IMR-90 (cell line): ENCODE results near the gene XYLT2. TPM values are rescaled to one million over a fixed set of nuclear protein-coding genes. Genes with fewer than 3 reads are reported as not detected.

Experiments used
- ATAC-seq: fragments of 200-7000 bp; cut with Tn5 transposase; 2 replicates; pipeline ENCODE4 v1.9.1; 2020; ENCODE audit warnings: low read depth, mild to moderate bottlenecking, moderate library complexity
- BruUV-seq: library from RNA; stranded (reverse); fragments of 400-500 nt; replicated peaks from 2 replicates; lab custom pipeline; 2021; lab: Mats Ljungman, UMichigan
- CTCF ChIA-PET: fragments of 300-600 bp; formaldehyde crosslinking; extraction: SDS; loops from one replicate; lab custom pipeline; 2021; ENCODE audit warnings: antibody characterized with exemption; lab: Yijun Ruan, JAX
- POLR2A ChIA-PET: fragments of 300-600 bp; sonication (Branson Sonifier 250); formaldehyde crosslinking; loops from one replicate; lab custom pipeline; 2022; ENCODE audit warnings: antibody characterized with exemption; ENCODE audit not compliant: unreplicated experiment; lab: Charles Lee
- DNase-seq: peaks from one replicate; pipeline ENCODE4 v3.0.0; 2013
- H2AFZ ChIP-seq: replicated peaks from 2 replicates; pipeline ENCODE3; 2013; ENCODE audit warnings: low read length, mild to moderate bottlenecking; ENCODE audit not compliant: poor library complexity
- H2AK5ac ChIP-seq: 2 replicates; pipeline ENCODE4 v1.6.1; 2013; ENCODE audit warnings: low read depth, low read length, inconsistent platforms
- H2AK9ac ChIP-seq: replicated peaks from 2 replicates; pipeline ENCODE3; 2013; ENCODE audit warnings: mild to moderate bottlenecking, low read depth, low read length, moderate library complexity; ENCODE audit not compliant: poor library complexity
- H2BK120ac ChIP-seq: 2 replicates; pipeline ENCODE4 v1.6.1; 2013; ENCODE audit warnings: low read depth, low read length, inconsistent platforms
- H2BK15ac ChIP-seq: 3 replicates; pipeline ENCODE4 v1.6.1; 2013; ENCODE audit warnings: low read depth, low read length, inconsistent platforms
- H2BK20ac ChIP-seq: 2 replicates; pipeline ENCODE4 v1.6.1; 2013; ENCODE audit warnings: low read depth, mild to moderate bottlenecking, inconsistent platforms, low read length, moderate library complexity
- H2BK5ac ChIP-seq: 2 replicates; pipeline ENCODE4 v1.6.1; 2013; ENCODE audit warnings: mild to moderate bottlenecking, low read depth, low read length, inconsistent platforms; ENCODE audit not compliant: poor library complexity, severe bottlenecking
- H3K14ac ChIP-seq: replicated peaks from 2 replicates; pipeline ENCODE4 v1.6.1; 2013; ENCODE audit warnings: low read depth, low read length, inconsistent platforms
- H3K18ac ChIP-seq: 2 replicates; pipeline ENCODE4 v1.6.1; 2013; ENCODE audit warnings: low read depth, low read length, control low read depth
- H3K23ac ChIP-seq: 2 replicates; pipeline ENCODE4 v1.6.1; 2013; ENCODE audit warnings: low read depth, low read length, inconsistent platforms
- H3K27ac ChIP-seq: 2 replicates; pipeline ENCODE4 v1.5.1; 2013; ENCODE audit warnings: mild to moderate bottlenecking, control low read depth, low read length; ENCODE audit not compliant: insufficient read depth
- H3K27me3 ChIP-seq: 2 replicates; pipeline ENCODE4 v1.6.1; 2013; ENCODE audit warnings: low read length; ENCODE audit not compliant: control insufficient read depth, insufficient read depth
- H3K36me3 ChIP-seq: 2 replicates; pipeline ENCODE4 v1.6.1; 2013; ENCODE audit warnings: low read length, mixed read lengths; ENCODE audit not compliant: control insufficient read depth, insufficient read depth
- H3K4ac ChIP-seq: 2 replicates; pipeline ENCODE4 v1.6.1; 2013; ENCODE audit warnings: low read depth, low read length, inconsistent platforms
- H3K4me1 ChIP-seq: 2 replicates; pipeline ENCODE4 v1.6.1; 2013; ENCODE audit warnings: low read length, mixed read lengths; ENCODE audit not compliant: control insufficient read depth, insufficient read depth
- H3K4me2 ChIP-seq: 2 replicates; pipeline ENCODE4 v1.6.1; 2013; ENCODE audit warnings: low read depth, mild to moderate bottlenecking, control low read depth, low read length, moderate library complexity
- H3K4me3 ChIP-seq: 2 replicates; pipeline ENCODE4 v1.5.1; 2013; ENCODE audit warnings: low read depth, mild to moderate bottlenecking, control low read depth, low read length, moderate library complexity; ENCODE audit not compliant: insufficient read depth
- H3K56ac ChIP-seq: 2 replicates; pipeline ENCODE4 v1.6.1; 2013; ENCODE audit warnings: low read length, inconsistent platforms; ENCODE audit not compliant: insufficient read depth; ENCODE audit errors: extremely low read depth
- H3K79me1 ChIP-seq, 2 experiments: 2 replicates each; pipeline ENCODE4 v1.6.1; 2013; ENCODE audit warnings: low read length in 2 of 2, inconsistent platforms in 1 of 2, low read depth in 1 of 2
- H3K9ac ChIP-seq: 2 replicates; pipeline ENCODE4 v1.6.1; 2013; ENCODE audit warnings: low read depth, low read length, control low read depth
- H3K9me1 ChIP-seq: 2 replicates; pipeline ENCODE4 v1.6.1; 2013; ENCODE audit warnings: low read length, inconsistent platforms; ENCODE audit not compliant: insufficient read depth
- H3K9me3 ChIP-seq: 2 replicates; pipeline ENCODE4 v1.6.1; 2013; ENCODE audit warnings: low read length; ENCODE audit not compliant: control insufficient read depth, insufficient read depth
- H4K20me1 ChIP-seq: 2 replicates; pipeline ENCODE4 v1.6.1; 2013; ENCODE audit warnings: low read length, inconsistent platforms; ENCODE audit not compliant: insufficient read depth
- H4K5ac ChIP-seq: 2 replicates; pipeline ENCODE4 v1.6.1; 2013; ENCODE audit warnings: mild to moderate bottlenecking, low read depth, low read length, control low read depth
- H4K8ac ChIP-seq, 2 experiments: 2 replicates each; pipeline ENCODE4 v1.6.1; 2013; ENCODE audit warnings: low read depth in 2 of 2, low read length in 2 of 2, control low read depth in 1 of 2, inconsistent platforms in 1 of 2
- H4K91ac ChIP-seq: 2 replicates; pipeline ENCODE4 v1.6.1; 2013; ENCODE audit warnings: low read depth, low read length, inconsistent platforms; ENCODE audit not compliant: insufficient read depth
- BHLHE40 ChIP-seq: fragments of 150-350 bp; IDR thresholded peaks from 2 replicates; pipeline ENCODE4 v1.6.1; 2016; ENCODE audit warnings: mild to moderate bottlenecking, low read depth, low read length
- CEBPB ChIP-seq: IDR thresholded peaks from 2 replicates; pipeline ENCODE4 v1.6.1; 2012; ENCODE audit warnings: low read depth, low read length, improper control_type of control experiment
- CHD1 ChIP-seq: IDR thresholded peaks from 2 replicates; pipeline ENCODE4 v1.6.1; 2012; ENCODE audit warnings: low read depth, low read length, improper control_type of control experiment
- CTCF ChIP-seq: conservative IDR thresholded peaks from 2 replicates; pipeline ENCODE4 v1.5.1; 2012; ENCODE audit warnings: mild to moderate bottlenecking, low read depth, low read length, improper control_type of control experiment
- ELK1 ChIP-seq: fragments of 150-350 bp; IDR thresholded peaks from 2 replicates; pipeline ENCODE4 v1.6.1; 2016; ENCODE audit warnings: low read depth, mild to moderate bottlenecking, low read length, moderate library complexity, borderline replicate concordance
- FOS ChIP-seq: fragments of 150-350 bp; IDR thresholded peaks from 2 replicates; pipeline ENCODE4 v1.6.1; 2016; ENCODE audit warnings: low read depth, low read length
- MAFK ChIP-seq: IDR thresholded peaks from 2 replicates; pipeline ENCODE4 v1.6.1; 2012; ENCODE audit warnings: low read depth, low read length, improper control_type of control experiment
- MXI1 ChIP-seq: IDR thresholded peaks from 2 replicates; pipeline ENCODE4 v1.6.1; 2012; ENCODE audit warnings: low read depth, mild to moderate bottlenecking, low read length, moderate library complexity, borderline replicate concordance
- NFE2L2 ChIP-seq: fragments of 150-350 bp; IDR thresholded peaks from 2 replicates; pipeline ENCODE4 v1.6.1; 2016; ENCODE audit warnings: low read depth, mild to moderate bottlenecking, low read length
- POLR2A ChIP-seq: IDR thresholded peaks from 2 replicates; pipeline ENCODE4 v1.6.1; 2012; ENCODE audit warnings: mild to moderate bottlenecking, low read depth, low read length
- RAD21 ChIP-seq: IDR thresholded peaks from 2 replicates; pipeline ENCODE4 v1.6.1; 2012; ENCODE audit warnings: low read length, improper control_type of control experiment
- RCOR1 ChIP-seq: IDR thresholded peaks from 2 replicates; pipeline ENCODE4 v1.6.1; 2012; ENCODE audit warnings: mild to moderate bottlenecking, low read length, improper control_type of control experiment; ENCODE audit not compliant: insufficient replicate concordance
- RFX5 ChIP-seq: IDR thresholded peaks from 2 replicates; pipeline ENCODE4 v1.8.0; 2012; ENCODE audit warnings: low read depth, mild to moderate bottlenecking, low read length, moderate library complexity
- SMC3 ChIP-seq: fragments of 150-350 bp; IDR thresholded peaks from 2 replicates; pipeline ENCODE4 v1.6.1; 2016; ENCODE audit warnings: low read depth, mild to moderate bottlenecking, antibody characterized with exemption, low read length, moderate library complexity
- dilution Hi-C: fragments of 300-500 bp; cut with HindIII; formaldehyde crosslinking; loops from one replicate; pipeline ENCODE4 v1.14.3; 2018; ENCODE audit warnings: low sequenced_read_pairs; ENCODE audit not compliant: unreplicated experiment
- in situ Hi-C: fragments of 300-500 bp; cut with MboI; formaldehyde crosslinking; loops from 3 replicates; pipeline ENCODE4 v1.14.3; 2019; ENCODE audit warnings: low sequenced_read_pairs, inconsistent platforms, mixed read lengths
- intact Hi-C: fragments of 100-400 bp; cut with micrococcal nuclease; formaldehyde crosslinking; loops from 2 replicates; pipeline ENCODE4 v1.10.0; 2022
- polyA plus RNA-seq, 3 experiments: library from polyadenylated mRNA; depleted of rRNA; stranded (reverse); fragments of >200 nt; gene quantifications; 2 replicates each; pipeline ENCODE4 v1.2.3, GENCODE V29; 2012; ENCODE audit warnings: low replicate concordance in 1 of 3
- total RNA-seq: library from RNA; depleted of rRNA; stranded (reverse); fragments of >200 nt; gene quantifications from 2 replicates; pipeline ENCODE4 v1.2.3, GENCODE V29; 2012

The XYLT2 gene
- total and polyA plus RNA-seq, 2 of the 4 experiments (the other 2 are of a cell fraction) = 27.7 to 31.9 TPM

- Histone ChIP-seq H3K56ac (no peak overlapping the region), H3K14ac (no peak overlapping the region), H3K4me1 (no peaks in the 10 kb centered on the region), H3K79me1 (no peaks in the 10 kb centered on the region), H2AFZ (no peak overlapping the region), H3K18ac (no peak overlapping the region), H4K20me1 (no peaks in the 10 kb centered on the region), H3K4me3 (no peak overlapping the region), H2BK5ac (no peak overlapping the region), H2AK5ac (no peak overlapping the region), H4K91ac (no peak overlapping the region), H2BK120ac (no peak overlapping the region), H2AK9ac (no peak overlapping the region), H3K4me2 (no peak overlapping the region), H3K9me1 (no peaks in the 10 kb centered on the region), H3K9me3 (peaks cover 2% of the 10 kb centered on the region; the same call in 1 of the 2 replicates), H2BK20ac (no peak overlapping the region), H4K8ac (no peak overlapping the region), H4K5ac (no peak overlapping the region), H3K36me3 (no peaks in the 10 kb centered on the region), H3K23ac (no peak overlapping the region), H2BK15ac (no peak overlapping the region), H3K9ac (no peak overlapping the region), H3K27ac (no peak overlapping the region), H3K27me3 (0 out of 2 replicates have a peak, but pooled peaks cover 2% of the 10 kb centered on the region), H3K4ac (no peak overlapping the region)
- in situ Hi-C loops = no loop called here
- POLR2A ChIA-PET = no interaction called here
- dilution Hi-C loops = no loop called here
- TF ChIP-seq RCOR1 (no peak), MXI1 (no peak), POLR2A (no peak), MAFK (no peak), RFX5 (no peak), FOS (no peak), CEBPB (no peak), NFE2L2 (no peak), CHD1 (no peak), CTCF (no peak), RAD21 (no peak), BHLHE40 (no peak), SMC3 (no peak), ELK1 (no peak)
- DNase-seq = no peak
- intact Hi-C loops = no loop called here
- no TSS peak for BruUV-seq
- ATAC-seq = no peak
- CTCF ChIA-PET = no interaction called here
Observed at GRCh38 chr17:50339381-50339780, 6.5 kb upstream of the XYLT2 start.
